Natural killer cell (primary cell): Measurements from ENCODE around the gene ACTR5. TPM values are rescaled to one million over a fixed set of nuclear protein-coding genes. Genes with fewer than 3 reads are reported as not detected.

Experiments used
- ATAC-seq, 3 donors: fragments of 150-1000 bp in 2 of 3; fragments of 200-7000 bp in 1 of 3; cut with Tn5 transposase; 1 replicate in 1 of 3; 2 replicates in 2 of 3; pipeline ENCODE4 v1.10.0; 2021; ENCODE audit warnings: mild to moderate bottlenecking in 2 of 3, moderate library complexity in 2 of 3
- DNase-seq, 2 donors: peaks; one replicate each; pipeline versions ENCODE4 v3.0.0 to v3.0.0-alpha.2; 2013 to 2021; ENCODE audit warnings: mixed read lengths in 1 of 2
- H3K27ac ChIP-seq: one replicate; pipeline ENCODE4 v1.5.1; 2013; ENCODE audit warnings: mild to moderate bottlenecking, low read length
- H3K27me3 ChIP-seq: one replicate; pipeline ENCODE4 v1.6.1; 2013; ENCODE audit warnings: low read length; ENCODE audit not compliant: control insufficient read depth, insufficient read depth
- H3K36me3 ChIP-seq: one replicate; pipeline ENCODE4 v1.6.1; 2013; ENCODE audit warnings: low read length; ENCODE audit not compliant: control insufficient read depth, insufficient read depth
- H3K4me1 ChIP-seq: one replicate; pipeline ENCODE4 v1.6.1; 2013; ENCODE audit warnings: low read length; ENCODE audit not compliant: control insufficient read depth, insufficient read depth
- H3K4me3 ChIP-seq: one replicate; pipeline ENCODE4 v1.5.1; 2013; ENCODE audit warnings: low read length
- H3K9me3 ChIP-seq: one replicate; pipeline ENCODE4 v1.6.1; 2013; ENCODE audit warnings: low read length; ENCODE audit not compliant: control insufficient read depth, insufficient read depth
- H3K27ac Mint-ChIP-seq, 2 donors: one replicate each; pipeline ENCODE4 v1.8.0; 2022; ENCODE audit warnings: mild to moderate bottlenecking in 2 of 2, mixed read lengths in 2 of 2, moderate library complexity in 1 of 2
- H3K27me3 Mint-ChIP-seq, 2 donors: one replicate each; pipeline ENCODE4 v1.8.0; 2022; ENCODE audit warnings: low read depth in 2 of 2, mixed read lengths in 2 of 2
- H3K36me3 Mint-ChIP-seq: one replicate; pipeline ENCODE4 v1.8.0; 2022; ENCODE audit warnings: mixed read lengths
- H3K4me1 Mint-ChIP-seq, 2 donors: one replicate each; pipeline ENCODE4 v1.8.0; 2022; ENCODE audit warnings: mixed read lengths in 2 of 2
- H3K4me3 Mint-ChIP-seq: one replicate; pipeline ENCODE4 v1.8.0; 2022; ENCODE audit warnings: mild to moderate bottlenecking, moderate library complexity, mixed read lengths
- H3K9me3 Mint-ChIP-seq, 2 donors: one replicate each; pipeline ENCODE4 v1.8.0; 2022; ENCODE audit warnings: mixed read lengths in 2 of 2
- WGBS: methylation state at CpG from one replicate; pipeline ENCODE4 v1.1.7; 2013; ENCODE audit warnings: missing lambda C conversion rate; ENCODE audit not compliant: insufficient coverage; 5-methylcytosine and 5-hydroxymethylcytosine counted together
- intact Hi-C: fragments of 100-400 bp; cut with micrococcal nuclease; formaldehyde crosslinking; loops from one replicate; pipeline ENCODE4 v1.14.2; 2022
- total RNA-seq, 4 donors: library from RNA; stranded (reverse); fragments of 120-200 nt in 1 of 4; gene quantifications; one replicate each; pipeline versions ENCODE4 v1.2.3 to v1.2.4, GENCODE V29; 2013 to 2022
- TF ChIP-seq, protein P1 (sequence below): fragments of 200-600 bp; IDR thresholded peaks from one replicate; pipeline ENCODE4 v1.8.0; 2022; ENCODE audit warnings: antibody characterized with exemption

ACTR5 gene
- total RNA-seq, 3 donors from 2014 or later (not counting 1 experiment from before 2014, with no cell fraction given), result 14.4 to 17.7 (median 17.6) TPM

DNA sequence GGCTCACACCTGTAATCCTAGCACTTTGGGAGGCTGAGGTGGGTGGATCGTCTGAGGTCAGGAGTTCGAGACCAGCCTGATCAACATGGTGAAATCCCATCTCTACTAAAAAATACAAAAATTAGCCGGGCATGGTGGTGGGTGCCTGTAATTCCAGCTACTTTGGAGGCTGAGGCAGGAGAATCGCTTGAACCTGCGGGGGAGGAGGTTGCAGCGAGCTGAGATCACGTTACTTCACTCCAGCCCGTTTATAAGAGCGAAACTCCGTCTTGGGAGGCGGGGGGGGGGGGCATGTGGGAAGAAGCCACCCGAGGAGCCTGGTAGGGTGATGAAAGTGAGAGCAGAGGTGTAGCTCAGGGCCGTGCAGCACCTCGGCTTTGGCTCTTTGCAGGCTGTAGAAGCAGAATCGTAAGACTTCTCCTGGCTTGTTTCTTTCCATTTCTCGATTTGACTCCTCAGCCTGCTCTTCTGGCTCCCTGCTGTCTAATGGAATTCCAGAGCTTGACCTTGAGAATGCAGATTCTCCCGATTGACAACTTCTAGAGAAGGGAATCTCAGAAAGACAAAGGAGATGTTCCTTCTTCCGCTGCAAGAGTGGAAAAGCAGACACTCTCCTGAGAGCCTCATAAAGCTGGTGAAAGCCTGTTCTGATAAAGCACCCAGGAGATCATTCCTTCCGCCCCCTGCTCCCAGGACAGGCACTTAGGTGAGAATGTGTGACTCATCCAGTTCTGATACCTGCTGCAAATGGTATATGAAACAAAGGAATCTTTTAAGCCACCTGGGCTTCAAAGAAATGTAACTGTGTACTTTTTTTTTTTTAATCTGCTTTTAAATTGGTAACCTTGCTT, 31.2 kb downstream of the ACTR5 start:
- H3K27me3 ChIP-seq, result no peaks in the 10 kb centered on the region
- no peaks in the 10 kb centered on the region for H3K27me3 Mint-ChIP-seq
- peaks cover 9 to 23% of the 10 kb centered on the region in 2 donors for H3K4me1 Mint-ChIP-seq
- 85% methylated on average over 17 of the region's 19 CpGs for WGBS
- TF ChIP-seq, protein P1, sequence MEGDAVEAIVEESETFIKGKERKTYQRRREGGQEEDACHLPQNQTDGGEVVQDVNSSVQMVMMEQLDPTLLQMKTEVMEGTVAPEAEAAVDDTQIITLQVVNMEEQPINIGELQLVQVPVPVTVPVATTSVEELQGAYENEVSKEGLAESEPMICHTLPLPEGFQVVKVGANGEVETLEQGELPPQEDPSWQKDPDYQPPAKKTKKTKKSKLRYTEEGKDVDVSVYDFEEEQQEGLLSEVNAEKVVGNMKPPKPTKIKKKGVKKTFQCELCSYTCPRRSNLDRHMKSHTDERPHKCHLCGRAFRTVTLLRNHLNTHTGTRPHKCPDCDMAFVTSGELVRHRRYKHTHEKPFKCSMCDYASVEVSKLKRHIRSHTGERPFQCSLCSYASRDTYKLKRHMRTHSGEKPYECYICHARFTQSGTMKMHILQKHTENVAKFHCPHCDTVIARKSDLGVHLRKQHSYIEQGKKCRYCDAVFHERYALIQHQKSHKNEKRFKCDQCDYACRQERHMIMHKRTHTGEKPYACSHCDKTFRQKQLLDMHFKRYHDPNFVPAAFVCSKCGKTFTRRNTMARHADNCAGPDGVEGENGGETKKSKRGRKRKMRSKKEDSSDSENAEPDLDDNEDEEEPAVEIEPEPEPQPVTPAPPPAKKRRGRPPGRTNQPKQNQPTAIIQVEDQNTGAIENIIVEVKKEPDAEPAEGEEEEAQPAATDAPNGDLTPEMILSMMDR, result no peak
- DNase-seq (no peak), ATAC-seq (no peak)
- H3K4me1 ChIP-seq, result peaks cover 14% of the 10 kb centered on the region
- intact Hi-C loops, result no loop called here
- H3K4me3 ChIP-seq, result no peak overlapping the region
- H3K36me3 ChIP-seq, result peaks cover 2% of the 10 kb centered on the region
- H3K9me3 ChIP-seq, result no peaks in the 10 kb centered on the region
- H3K27ac ChIP-seq, result no peak overlapping the region
- H3K36me3 Mint-ChIP-seq, result peaks cover 2% of the 10 kb centered on the region
- H3K27ac Mint-ChIP-seq, result no peak overlapping the region
- no peak overlapping the region for H3K4me3 Mint-ChIP-seq
- no peaks in the 10 kb centered on the region for H3K9me3 Mint-ChIP-seq

DNA sequence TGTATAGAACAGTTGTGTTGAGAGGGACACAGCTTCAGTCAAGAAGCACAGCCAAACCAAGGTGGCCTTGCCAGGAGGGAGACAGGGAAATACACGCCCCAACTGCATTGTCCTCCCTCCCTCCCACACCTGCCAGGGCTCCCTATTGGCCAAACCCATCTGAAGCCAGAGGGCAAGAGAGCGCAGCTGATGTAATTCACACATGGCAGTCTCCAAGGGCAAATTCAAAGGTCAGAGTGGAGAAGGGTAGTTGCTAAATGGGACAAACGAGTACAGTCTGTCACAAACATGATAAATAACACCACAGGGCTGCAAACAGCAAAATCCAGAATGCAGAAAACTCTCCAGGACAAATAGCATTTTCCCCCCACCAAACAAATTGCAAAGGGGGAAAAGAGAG, 34.0 kb downstream of the ACTR5 start:
- no peaks in the 10 kb centered on the region for H3K36me3 Mint-ChIP-seq
- DNase-seq (no peak), ATAC-seq (no peak)
- H3K36me3 ChIP-seq, result no peaks in the 10 kb centered on the region
- H3K4me1 Mint-ChIP-seq, result peaks cover 0 to 8% of the 10 kb centered on the region in 2 donors
- H3K9me3 ChIP-seq, result no peaks in the 10 kb centered on the region
- H3K27ac ChIP-seq, result no peak overlapping the region
- no peaks in the 10 kb centered on the region for H3K27me3 Mint-ChIP-seq
- H3K27me3 ChIP-seq, result no peaks in the 10 kb centered on the region
- TF ChIP-seq, protein P1, result no peak
- peaks cover under 1% of the 10 kb centered on the region for H3K4me1 ChIP-seq
- 100% methylated on average over 2 of the region's 3 CpGs for whole genome bisulfite sequencing
- intact Hi-C loops, result no loop called here
- no peak overlapping the region for H3K4me3 ChIP-seq
- no peak overlapping the region for H3K27ac Mint-ChIP-seq
- no peak overlapping the region for H3K4me3 Mint-ChIP-seq
- H3K9me3 Mint-ChIP-seq, result no peaks in the 10 kb centered on the region

DNA sequence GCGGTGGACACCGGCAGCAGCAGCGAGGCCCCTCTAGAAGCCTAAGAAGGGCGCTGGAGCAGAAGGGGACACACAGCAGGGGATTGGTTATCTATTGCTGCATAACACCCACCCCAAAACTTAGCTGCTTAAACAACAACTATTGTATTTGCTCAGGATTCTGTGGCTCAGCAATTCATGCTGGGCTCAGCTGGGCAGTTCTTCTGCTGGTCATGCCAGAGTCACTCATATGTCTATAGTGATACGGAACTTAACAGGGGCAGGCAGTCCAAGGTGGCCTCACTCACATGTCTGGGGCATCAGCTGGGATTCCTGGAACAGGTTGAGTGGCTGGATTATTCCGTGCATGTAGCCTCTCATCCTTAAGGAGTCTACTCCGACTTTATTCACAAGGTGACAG, 39.6 kb downstream of the ACTR5 start:
- H3K27ac ChIP-seq, result no peak overlapping the region
- intact Hi-C loops, result no loop called here
- H3K36me3 ChIP-seq, result no peaks in the 10 kb centered on the region
- no peak for ATAC-seq
- Mint-ChIP-seq H3K9me3 (no peaks in the 10 kb centered on the region), H3K27ac (no peak overlapping the region), H3K4me1 (peaks cover 6 to 16% of the 10 kb centered on the region in 2 donors), H3K27me3 (no peaks in the 10 kb centered on the region), H3K4me3 (no peak overlapping the region), H3K36me3 (no peaks in the 10 kb centered on the region)
- H3K4me1 ChIP-seq, result peaks cover 5% of the 10 kb centered on the region
- H3K9me3 ChIP-seq, result no peaks in the 10 kb centered on the region
- H3K4me3 ChIP-seq, result no peak overlapping the region
- WGBS, result 98% methylated on average over 7 of the region's 7 CpGs
- no peaks in the 10 kb centered on the region for H3K27me3 ChIP-seq
- no peak for DNase-seq
- TF ChIP-seq, protein P1, result no peak
